Measurements from ENCODE around the gene SLC19A1.

The SLC19A1 gene

DNA sequence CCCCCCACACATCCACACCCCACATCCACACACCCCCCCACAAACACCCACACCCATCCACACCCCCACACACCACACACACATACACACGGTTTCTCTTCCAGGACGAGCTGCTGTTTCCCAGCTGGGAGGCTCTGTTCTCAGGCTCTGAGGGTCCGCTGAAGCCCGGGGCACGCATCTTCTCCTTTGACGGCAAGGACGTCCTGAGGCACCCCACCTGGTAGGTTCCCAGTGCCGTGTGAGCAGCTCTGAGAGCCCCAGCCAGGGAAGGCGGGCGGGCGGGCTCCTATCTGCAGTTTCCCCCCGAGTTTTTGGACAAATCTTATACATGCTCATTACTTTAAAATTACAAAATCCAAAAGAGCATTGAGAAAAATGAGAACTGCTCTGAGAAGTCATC lies 31.2 kb downstream of the SLC19A1 start:
- Histone ChIP-seq H3K4me1 (ENCODE audit: insufficient read depth, low read length) (no peaks in the 10 kb centered on the region), H3K4me3 (ENCODE audit: low read depth in 1 of 2, low read length in 2 of 2) (no peak overlapping the region), H3K79me2 (ENCODE audit: insufficient read depth, low read length) (no peaks in the 10 kb centered on the region), H3K9me3 (ENCODE audit: insufficient read depth, low read length, severe bottlenecking) (no peaks in the 10 kb centered on the region), H2AFZ (ENCODE audit: low read depth, low read length) (no peak overlapping the region), H3K9ac (ENCODE audit: low read depth, low read length) (no peak overlapping the region), H4K20me1 (ENCODE audit: insufficient read depth, low read length) (peaks cover 37% of the 10 kb centered on the region), H3K27ac (ENCODE audit: low read length) (no peak overlapping the region), H3K27me3 (ENCODE audit: insufficient read depth, low read length, poor library complexity) (no peaks in the 10 kb centered on the region), H3K4me2 (ENCODE audit: insufficient read depth, low read length) (no peak overlapping the region), H3K36me3 (ENCODE audit: insufficient read depth, low read length) (peaks cover 37% of the 10 kb centered on the region)
- no peak for DNase-seq
- TF ChIP-seq, protein P1, sequence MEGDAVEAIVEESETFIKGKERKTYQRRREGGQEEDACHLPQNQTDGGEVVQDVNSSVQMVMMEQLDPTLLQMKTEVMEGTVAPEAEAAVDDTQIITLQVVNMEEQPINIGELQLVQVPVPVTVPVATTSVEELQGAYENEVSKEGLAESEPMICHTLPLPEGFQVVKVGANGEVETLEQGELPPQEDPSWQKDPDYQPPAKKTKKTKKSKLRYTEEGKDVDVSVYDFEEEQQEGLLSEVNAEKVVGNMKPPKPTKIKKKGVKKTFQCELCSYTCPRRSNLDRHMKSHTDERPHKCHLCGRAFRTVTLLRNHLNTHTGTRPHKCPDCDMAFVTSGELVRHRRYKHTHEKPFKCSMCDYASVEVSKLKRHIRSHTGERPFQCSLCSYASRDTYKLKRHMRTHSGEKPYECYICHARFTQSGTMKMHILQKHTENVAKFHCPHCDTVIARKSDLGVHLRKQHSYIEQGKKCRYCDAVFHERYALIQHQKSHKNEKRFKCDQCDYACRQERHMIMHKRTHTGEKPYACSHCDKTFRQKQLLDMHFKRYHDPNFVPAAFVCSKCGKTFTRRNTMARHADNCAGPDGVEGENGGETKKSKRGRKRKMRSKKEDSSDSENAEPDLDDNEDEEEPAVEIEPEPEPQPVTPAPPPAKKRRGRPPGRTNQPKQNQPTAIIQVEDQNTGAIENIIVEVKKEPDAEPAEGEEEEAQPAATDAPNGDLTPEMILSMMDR (IDR thresholded peaks at IDR 0.05; ENCODE audit: borderline replicate concordance, extremely low read depth, low read length, poor library complexity, severe bottlenecking), result no peak
- no peak for TF ChIP-seq EZH2 (IDR thresholded peaks at IDR 0.05; ENCODE audit: borderline replicate concordance, low read depth, low read length, severe bottlenecking)
- ATAC-seq (ENCODE audit: insufficient read depth, low read depth), result no peak

DNA sequence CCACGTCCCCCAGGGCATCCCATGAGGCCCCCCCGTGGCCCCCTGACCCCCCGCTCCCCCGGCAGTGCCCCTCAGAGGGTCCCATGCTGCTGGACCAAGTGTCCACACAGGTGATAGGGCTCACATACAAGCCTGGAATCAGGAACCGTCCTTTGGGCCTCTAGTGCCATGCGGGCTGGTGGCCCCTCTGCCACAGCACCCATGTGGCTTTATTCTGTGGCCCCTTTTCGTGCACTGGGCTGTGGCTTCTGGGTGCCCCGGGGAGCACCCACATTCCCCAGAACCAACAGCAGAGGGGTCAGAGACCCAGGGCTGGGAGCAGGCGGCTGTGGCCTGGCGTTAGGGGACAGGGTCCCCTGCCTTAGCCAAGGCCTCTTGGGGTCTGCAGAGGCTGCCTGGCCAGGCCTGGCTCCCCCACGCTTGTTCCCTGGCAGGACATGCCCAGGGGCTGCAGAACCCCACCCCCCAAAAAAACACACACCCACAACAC lies 31.7 kb downstream of the SLC19A1 start:
- no peak for TF ChIP-seq EZH2 (IDR thresholded peaks at IDR 0.05; ENCODE audit: borderline replicate concordance, low read depth, low read length, severe bottlenecking)
- TF ChIP-seq, protein P1 (IDR thresholded peaks at IDR 0.05; ENCODE audit: borderline replicate concordance, extremely low read depth, low read length, poor library complexity, severe bottlenecking), result no peak
- H3K9ac ChIP-seq (ENCODE audit: low read depth, low read length), result no peak overlapping the region
- no peaks in the 10 kb centered on the region for H3K79me2 ChIP-seq (ENCODE audit: insufficient read depth, low read length)
- H3K9me3 ChIP-seq (ENCODE audit: insufficient read depth, low read length, severe bottlenecking), result no peaks in the 10 kb centered on the region
- no peak overlapping the region for H3K4me2 ChIP-seq (ENCODE audit: insufficient read depth, low read length)
- H3K4me1 ChIP-seq (ENCODE audit: insufficient read depth, low read length), result no peaks in the 10 kb centered on the region
- H4K20me1 ChIP-seq (ENCODE audit: insufficient read depth, low read length), result peaks cover 32% of the 10 kb centered on the region
- ATAC-seq (ENCODE audit: insufficient read depth, low read depth), result no peak
- DNase-seq, result no peak
- H3K27me3 ChIP-seq (ENCODE audit: insufficient read depth, low read length, poor library complexity), result no peaks in the 10 kb centered on the region
- H3K4me3 ChIP-seq (ENCODE audit: low read depth in 1 of 2, low read length in 2 of 2), result no peak overlapping the region
- H2AFZ ChIP-seq (ENCODE audit: low read depth, low read length), result no peak overlapping the region
- H3K27ac ChIP-seq (ENCODE audit: low read length), result no peak overlapping the region
- peaks cover 32% of the 10 kb centered on the region for H3K36me3 ChIP-seq (ENCODE audit: insufficient read depth, low read length)

DNA sequence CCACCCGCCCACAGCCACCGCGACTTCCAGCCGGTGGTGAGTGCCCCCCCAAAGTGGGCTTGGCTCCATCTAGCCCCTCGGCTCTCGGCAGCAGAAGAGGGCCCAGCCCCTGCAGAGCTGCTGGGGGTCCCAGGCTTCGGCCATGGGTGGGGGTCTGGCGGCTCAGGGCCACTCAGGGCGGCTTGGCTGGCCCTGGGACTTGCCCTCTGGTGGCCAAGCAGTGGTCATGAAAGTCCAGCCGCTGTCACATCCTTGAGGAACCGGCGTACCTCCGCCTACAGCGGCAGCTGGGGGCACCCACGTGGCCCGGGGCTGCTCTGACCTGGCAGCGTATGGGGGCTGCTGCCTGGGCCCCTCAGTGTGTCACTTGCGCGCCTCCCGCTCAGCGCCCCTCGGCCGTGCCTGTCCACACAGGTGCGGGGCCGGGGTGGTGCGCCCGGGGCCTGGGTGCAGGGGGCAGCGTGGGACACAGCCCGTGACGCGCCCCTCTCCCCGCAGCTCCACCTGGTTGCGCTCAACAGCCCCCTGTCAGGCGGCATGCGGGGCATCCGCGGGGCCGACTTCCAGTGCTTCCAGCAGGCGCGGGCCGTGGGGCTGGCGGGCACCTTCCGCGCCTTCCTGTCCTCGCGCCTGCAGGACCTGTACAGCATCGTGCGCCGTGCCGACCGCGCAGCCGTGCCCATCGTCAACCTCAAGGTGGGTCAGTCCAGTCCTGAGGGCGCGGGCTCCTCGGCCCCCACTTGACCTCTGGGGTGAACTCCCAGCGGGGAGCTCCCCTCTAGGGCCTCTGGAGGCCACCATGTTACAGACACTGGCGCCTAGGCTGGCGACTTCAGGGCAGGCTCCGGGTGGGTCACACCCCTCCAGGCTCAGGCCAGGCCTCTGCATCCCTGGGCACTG lies 32.4 kb downstream of the SLC19A1 start:
- Histone ChIP-seq H4K20me1 (ENCODE audit: insufficient read depth, low read length) (peaks cover 31% of the 10 kb centered on the region), H3K9ac (ENCODE audit: low read depth, low read length) (no peak overlapping the region), H3K4me3 (ENCODE audit: low read depth in 1 of 2, low read length in 2 of 2) (no peak overlapping the region), H3K9me3 (ENCODE audit: insufficient read depth, low read length, severe bottlenecking) (no peaks in the 10 kb centered on the region), H3K79me2 (ENCODE audit: insufficient read depth, low read length) (no peaks in the 10 kb centered on the region), H3K4me1 (ENCODE audit: insufficient read depth, low read length) (no peaks in the 10 kb centered on the region), H3K27me3 (ENCODE audit: insufficient read depth, low read length, poor library complexity) (no peaks in the 10 kb centered on the region), H3K27ac (ENCODE audit: low read length) (no peak overlapping the region), H2AFZ (ENCODE audit: low read depth, low read length) (no peak overlapping the region), H3K36me3 (ENCODE audit: insufficient read depth, low read length) (peaks cover 25% of the 10 kb centered on the region), H3K4me2 (ENCODE audit: insufficient read depth, low read length) (no peak overlapping the region)
- no peak for TF ChIP-seq EZH2 (IDR thresholded peaks at IDR 0.05; ENCODE audit: borderline replicate concordance, low read depth, low read length, severe bottlenecking)
- TF ChIP-seq, protein P1 (IDR thresholded peaks at IDR 0.05; ENCODE audit: borderline replicate concordance, extremely low read depth, low read length, poor library complexity, severe bottlenecking), result no peak
- ATAC-seq (ENCODE audit: insufficient read depth, low read depth), result peak; percentile 17
- DNase-seq, result no peak
